ENCODE measurements around the gene TNN.

Gene TNN

GRCh38 chr1:175158170-175158591 is 90.5 kb downstream of the TNN start:
- Histone ChIP-seq H3K36me3 (ENCODE audit: insufficient read depth, low read length) (no peaks in the 10 kb centered on the region), H3K4me1 (ENCODE audit: insufficient read depth, low read length) (no peaks in the 10 kb centered on the region), H3K9me3 (ENCODE audit: control insufficient read depth, insufficient read depth, low read length) (no peaks in the 10 kb centered on the region), H3K9ac (ENCODE audit: low read depth, low read length) (no peak overlapping the region)

GRCh38 chr1:175162955-175163354 is 95.3 kb downstream of the TNN start:
- no peaks in the 10 kb centered on the region for H3K36me3 ChIP-seq (ENCODE audit: insufficient read depth, low read length)
- no peaks in the 10 kb centered on the region for H3K4me1 ChIP-seq (ENCODE audit: insufficient read depth, low read length)

GRCh38 chr1:175163702-175164101 is 96.1 kb downstream of the TNN start:
- Histone ChIP-seq H3K36me3 (ENCODE audit: insufficient read depth, low read length) (no peaks in the 10 kb centered on the region), H3K9ac (ENCODE audit: low read depth, low read length) (no peak overlapping the region), H3K4me1 (ENCODE audit: insufficient read depth, low read length) (no peaks in the 10 kb centered on the region), H3K9me3 (ENCODE audit: control insufficient read depth, insufficient read depth, low read length) (no peaks in the 10 kb centered on the region)

More at GRCh38 chr1:175162955-175163354, 95.3 kb downstream of the TNN start:
- Histone ChIP-seq H3K9me3 (ENCODE audit: control insufficient read depth, insufficient read depth, low read length) (no peaks in the 10 kb centered on the region), H3K9ac (ENCODE audit: low read depth, low read length) (no peak overlapping the region)

- Histone ChIP-seq H3K36me3 (ENCODE audit: insufficient read depth, low read length) (no peaks in the 10 kb centered on the region), H3K4me1 (ENCODE audit: insufficient read depth, low read length) (no peaks in the 10 kb centered on the region), H3K9me3 (ENCODE audit: control insufficient read depth, insufficient read depth, low read length) (no peaks in the 10 kb centered on the region), H3K9ac (ENCODE audit: low read depth, low read length) (no peak overlapping the region)
Observed at GRCh38 chr1:175164751-175165150, 97.1 kb downstream of the TNN start.

- Histone ChIP-seq H3K4me1 (ENCODE audit: insufficient read depth, low read length) (no peaks in the 10 kb centered on the region), H3K36me3 (ENCODE audit: insufficient read depth, low read length) (no peaks in the 10 kb centered on the region)
Observed at GRCh38 chr1:175166746-175167145, 99.1 kb downstream of the TNN start.

GRCh38 chr1:175167861-175168260 is 100.2 kb downstream of the TNN start:
- Histone ChIP-seq H3K4me1 (ENCODE audit: insufficient read depth, low read length) (no peaks in the 10 kb centered on the region), H3K9ac (ENCODE audit: low read depth, low read length) (no peak overlapping the region), H3K9me3 (ENCODE audit: control insufficient read depth, insufficient read depth, low read length) (no peaks in the 10 kb centered on the region), H3K36me3 (ENCODE audit: insufficient read depth, low read length) (no peaks in the 10 kb centered on the region)

More at GRCh38 chr1:175166746-175167145, 99.1 kb downstream of the TNN start:
- Histone ChIP-seq H3K9me3 (ENCODE audit: control insufficient read depth, insufficient read depth, low read length) (no peaks in the 10 kb centered on the region), H3K9ac (ENCODE audit: low read depth, low read length) (no peak overlapping the region)

GRCh38 chr1:175168782-175169181 is 101.1 kb downstream of the TNN start:
- H3K4me1 ChIP-seq (ENCODE audit: insufficient read depth, low read length): no peaks in the 10 kb centered on the region
- no peaks in the 10 kb centered on the region for H3K36me3 ChIP-seq (ENCODE audit: insufficient read depth, low read length)
- no peak overlapping the region for H3K9ac ChIP-seq (ENCODE audit: low read depth, low read length)

GRCh38 chr1:175169286-175170018 is 101.8 kb downstream of the TNN start:
- no peaks in the 10 kb centered on the region for H3K4me1 ChIP-seq (ENCODE audit: insufficient read depth, low read length)
- H3K36me3 ChIP-seq (ENCODE audit: insufficient read depth, low read length): no peaks in the 10 kb centered on the region
- H3K9me3 ChIP-seq (ENCODE audit: control insufficient read depth, insufficient read depth, low read length): no peaks in the 10 kb centered on the region
- H3K9ac ChIP-seq (ENCODE audit: low read depth, low read length): no peak overlapping the region

More at GRCh38 chr1:175168782-175169181, 101.1 kb downstream of the TNN start:
- H3K9me3 ChIP-seq (ENCODE audit: control insufficient read depth, insufficient read depth, low read length): no peaks in the 10 kb centered on the region

GRCh38 chr1:175171036-175171913 is 103.6 kb downstream of the TNN start:
- Histone ChIP-seq H3K36me3 (ENCODE audit: insufficient read depth, low read length) (no peaks in the 10 kb centered on the region), H3K9me3 (ENCODE audit: control insufficient read depth, insufficient read depth, low read length) (no peaks in the 10 kb centered on the region), H3K9ac (ENCODE audit: low read depth, low read length) (no peak overlapping the region), H3K4me1 (ENCODE audit: insufficient read depth, low read length) (no peaks in the 10 kb centered on the region)

- Histone ChIP-seq H3K36me3 (ENCODE audit: insufficient read depth, low read length) (no peaks in the 10 kb centered on the region), H3K4me1 (ENCODE audit: insufficient read depth, low read length) (no peaks in the 10 kb centered on the region), H3K9ac (ENCODE audit: low read depth, low read length) (no peak overlapping the region), H3K9me3 (ENCODE audit: control insufficient read depth, insufficient read depth, low read length) (no peaks in the 10 kb centered on the region)
Observed at GRCh38 chr1:175172503-175172902, 104.9 kb downstream of the TNN start.

GRCh38 chr1:175173531-175173930 is 105.9 kb downstream of the TNN start:
- Histone ChIP-seq H3K9me3 (ENCODE audit: control insufficient read depth, insufficient read depth, low read length) (no peaks in the 10 kb centered on the region), H3K36me3 (ENCODE audit: insufficient read depth, low read length) (no peaks in the 10 kb centered on the region), H3K9ac (ENCODE audit: low read depth, low read length) (no peak overlapping the region)

GRCh38 chr1:175174309-175175102 is 106.9 kb downstream of the TNN start:
- H3K9me3 ChIP-seq (ENCODE audit: control insufficient read depth, insufficient read depth, low read length): no peaks in the 10 kb centered on the region
- H3K9ac ChIP-seq (ENCODE audit: low read depth, low read length): no peak overlapping the region
- H3K36me3 ChIP-seq (ENCODE audit: insufficient read depth, low read length): no peaks in the 10 kb centered on the region
- no peaks in the 10 kb centered on the region for H3K4me1 ChIP-seq (ENCODE audit: insufficient read depth, low read length)

More at GRCh38 chr1:175173531-175173930, 105.9 kb downstream of the TNN start:
- H3K4me1 ChIP-seq (ENCODE audit: insufficient read depth, low read length): no peaks in the 10 kb centered on the region

- no peaks in the 10 kb centered on the region for H3K4me1 ChIP-seq (ENCODE audit: insufficient read depth, low read length)
- no peaks in the 10 kb centered on the region for H3K9me3 ChIP-seq (ENCODE audit: control insufficient read depth, insufficient read depth, low read length)
- no peaks in the 10 kb centered on the region for H3K36me3 ChIP-seq (ENCODE audit: insufficient read depth, low read length)
- H3K9ac ChIP-seq (ENCODE audit: low read depth, low read length): no peak overlapping the region
Observed at GRCh38 chr1:175176246-175176645, 108.6 kb downstream of the TNN start.

- no peak overlapping the region for H3K9ac ChIP-seq (ENCODE audit: low read depth, low read length)
- H3K4me1 ChIP-seq (ENCODE audit: insufficient read depth, low read length): no peaks in the 10 kb centered on the region
- no peaks in the 10 kb centered on the region for H3K36me3 ChIP-seq (ENCODE audit: insufficient read depth, low read length)
- no peaks in the 10 kb centered on the region for H3K9me3 ChIP-seq (ENCODE audit: control insufficient read depth, insufficient read depth, low read length)
Observed at GRCh38 chr1:175178056-175178455, 110.4 kb downstream of the TNN start.
